ENCODE results near the gene TRIP11. TPM values are rescaled to one million over a fixed set of nuclear protein-coding genes. Genes with fewer than 3 reads are reported as not detected.
"Not testable (repeated sequence)": the region's sequence is repeated elsewhere in the genome, so short reads cannot be mapped to it uniquely, and the experiment has no call there.

Gene TRIP11
- 7.1 and 11.1 TPM in 2 replicates for total RNA-seq (2014; rRNA removed; shearing (Covaris generic))

DNA sequence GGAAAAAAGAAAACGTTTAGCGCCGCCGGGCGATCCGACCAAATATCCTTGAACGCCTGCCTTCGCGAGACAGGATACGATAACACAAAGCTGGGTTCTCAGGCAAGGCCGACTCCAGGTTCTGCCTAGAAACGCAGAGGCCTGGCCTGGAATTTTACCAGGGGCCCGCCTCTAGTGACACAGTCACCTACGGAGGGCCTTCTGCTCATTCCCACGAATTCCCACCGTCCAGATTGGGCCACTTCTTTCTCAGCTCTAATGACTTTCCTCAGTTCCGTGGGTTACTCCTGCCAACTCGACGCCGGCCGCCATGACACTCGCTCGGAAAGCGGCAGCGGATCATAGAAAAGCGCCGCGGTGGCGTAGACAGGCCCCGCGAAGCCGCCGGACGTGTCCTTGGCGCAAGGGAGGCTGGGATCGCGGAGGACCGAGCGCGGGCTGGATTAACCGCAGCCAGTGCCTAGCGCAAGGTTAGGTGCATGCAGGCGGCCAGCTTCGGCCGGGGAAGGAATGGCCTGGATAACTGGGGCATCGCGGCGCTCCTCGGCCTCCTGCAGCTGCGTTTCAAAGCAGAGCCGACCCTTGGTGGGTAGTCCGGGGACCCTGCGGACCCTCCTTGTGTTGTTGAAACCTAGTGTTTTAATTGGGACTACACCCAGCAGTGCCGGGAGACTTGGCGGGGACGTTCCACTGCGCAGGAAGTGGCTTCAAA lies at the start of gene TRIP11:
Gene TRIP11 (minus strand): TSS at position 341 of the 712 bp plus-strand sequence. CDS start 374 bp downstream, outside the sequence.
- peak; percentile 80 for DNase-seq (ENCODE audit: low spot score)

DNA sequence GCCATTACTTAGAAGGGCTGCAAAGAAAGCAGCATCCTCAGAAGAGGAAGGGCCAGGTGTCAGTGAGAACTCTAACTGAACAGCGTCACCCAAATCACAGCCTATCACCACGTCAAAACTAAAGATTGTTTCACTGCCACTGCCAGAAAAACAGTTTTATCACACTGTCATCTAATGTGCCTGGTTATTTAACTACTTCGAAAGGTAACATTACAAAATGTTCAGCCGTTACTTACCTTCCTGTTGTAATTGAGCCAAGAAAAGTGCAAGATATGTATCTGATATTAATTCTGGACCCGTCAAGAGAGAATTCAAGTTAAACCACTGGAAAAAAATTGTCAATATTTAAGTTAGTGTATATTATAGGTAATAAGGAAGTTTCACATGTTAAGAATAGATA lies 48.6 kb upstream of the TRIP11 start:
- no peak for DNase-seq (ENCODE audit: low spot score)

DNA sequence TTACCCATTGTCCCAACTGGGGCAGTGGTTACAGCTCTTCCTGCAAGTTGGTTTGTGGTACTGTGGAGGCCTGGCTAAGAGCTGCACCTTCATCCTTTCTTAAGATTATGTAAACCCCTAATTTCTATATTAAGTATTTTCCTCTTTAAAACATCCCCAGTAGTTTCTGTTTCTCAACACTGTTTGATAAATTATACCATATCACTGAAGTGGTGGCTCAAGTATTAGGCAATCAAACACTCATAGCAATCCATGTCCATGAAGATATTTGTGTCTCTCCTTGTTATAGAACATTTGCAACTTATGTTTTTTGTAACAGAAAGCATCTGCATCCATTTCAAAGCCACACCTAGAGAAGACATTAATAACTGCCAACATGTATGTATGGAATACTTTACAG lies 34.7 kb upstream of the TRIP11 start:
- no peak for DNase-seq (ENCODE audit: low spot score)

DNA sequence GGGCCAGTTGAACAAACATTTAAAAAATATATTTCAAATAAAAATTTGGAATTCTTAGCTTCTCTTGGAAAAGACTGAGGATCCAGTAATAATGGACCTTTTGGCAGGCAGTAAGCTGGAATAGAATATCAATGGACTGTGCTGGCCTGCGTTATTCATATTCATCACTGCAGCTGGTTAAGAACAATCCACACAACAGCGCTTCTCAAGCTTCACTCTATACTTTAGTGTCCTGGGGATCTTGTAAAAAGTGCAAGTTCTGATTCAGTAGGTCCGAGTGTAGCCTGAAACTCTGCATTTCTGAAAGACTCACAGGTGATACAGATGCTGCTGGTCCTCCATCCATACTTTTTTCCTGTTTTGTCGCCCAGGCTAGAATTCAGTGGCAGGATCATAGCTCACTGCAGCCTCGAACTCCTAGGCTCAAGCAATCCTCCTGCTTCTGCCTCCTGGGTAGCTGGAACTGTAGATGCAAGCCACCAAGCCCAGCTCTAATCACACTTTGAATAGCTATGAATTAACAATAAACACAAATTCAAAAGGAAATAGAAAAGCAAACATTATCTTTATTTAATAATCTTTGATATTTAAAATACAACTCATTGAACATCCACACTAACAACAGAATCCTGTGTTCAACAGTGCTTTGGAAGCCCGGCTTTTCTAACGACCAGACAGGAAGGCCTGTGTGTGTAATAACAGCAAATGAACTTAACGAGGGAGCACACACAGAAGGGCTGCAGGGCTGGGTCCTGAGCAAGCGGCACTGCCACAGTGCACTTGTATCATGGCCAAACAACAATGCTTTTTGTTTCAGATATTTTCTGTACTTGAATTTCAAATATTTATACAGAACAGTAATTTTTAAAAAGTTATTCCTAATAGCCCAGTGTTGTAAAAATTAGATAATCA lies 18.4 kb upstream of the TRIP11 start:
- no peak for DNase-seq (ENCODE audit: low spot score)

DNA sequence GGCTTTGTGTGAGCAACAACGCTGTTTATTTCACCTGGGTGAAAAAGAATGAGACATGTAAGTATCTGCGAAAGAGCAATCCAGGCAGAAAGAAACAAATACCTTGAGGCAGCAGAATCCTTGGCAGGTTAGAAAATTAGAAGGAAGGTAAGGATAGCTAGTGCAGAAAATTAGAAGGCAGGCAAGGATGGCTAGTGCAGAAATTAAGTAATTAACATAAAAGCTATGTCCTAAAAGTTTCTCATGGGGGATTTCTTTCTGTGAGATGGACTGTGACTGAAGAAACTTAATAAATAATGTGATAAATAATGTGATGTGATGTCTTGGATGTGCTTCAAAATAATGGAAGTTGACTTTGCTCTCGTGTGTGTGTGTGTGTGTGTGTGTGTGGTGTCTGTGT lies 9.9 kb upstream of the TRIP11 start:
- DNase-seq (ENCODE audit: low spot score) = no peak

DNA sequence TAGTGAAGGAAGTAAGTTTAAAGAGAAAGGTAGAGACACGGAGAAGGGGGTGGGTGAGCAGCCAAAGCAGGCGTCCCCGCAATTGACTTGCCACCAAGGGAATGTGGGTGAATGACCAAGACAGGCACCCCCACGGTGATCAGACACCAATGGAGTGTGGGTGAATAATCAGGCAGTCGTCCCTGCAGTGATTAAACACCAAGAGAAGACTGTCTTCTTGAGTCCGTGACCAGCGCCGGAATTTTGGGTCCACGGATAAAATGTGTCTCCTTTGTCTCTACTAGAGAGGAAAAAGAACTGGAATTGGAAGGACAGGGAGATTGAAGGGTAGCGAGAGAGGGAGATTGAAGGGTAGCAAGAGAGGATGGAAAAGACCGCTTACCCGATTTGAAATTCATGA lies 9.4 kb upstream of the TRIP11 start:
- DNase-seq (ENCODE audit: low spot score) = not testable (repeated sequence)

DNA sequence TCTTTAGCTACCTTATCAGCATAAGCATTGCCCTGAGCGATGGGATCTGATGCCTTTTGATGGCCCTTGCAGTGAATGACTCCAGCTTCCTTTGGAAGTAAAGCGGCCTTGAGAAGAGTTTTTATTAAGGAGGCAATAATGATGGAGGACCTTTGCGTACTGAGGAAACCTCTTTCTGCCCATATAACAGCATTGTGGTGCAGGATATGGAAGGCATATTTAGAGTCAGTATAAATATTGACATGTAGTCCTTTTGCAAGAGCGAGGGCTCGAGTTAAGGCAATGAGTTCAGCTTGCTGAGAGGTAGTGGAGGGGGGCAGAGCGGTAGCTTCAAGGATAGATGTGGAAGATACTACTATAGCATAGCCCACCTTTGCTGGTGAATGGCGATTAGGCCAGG lies 6.0 kb upstream of the TRIP11 start:
- not testable (repeated sequence) for DNase-seq (ENCODE audit: low spot score)

DNA sequence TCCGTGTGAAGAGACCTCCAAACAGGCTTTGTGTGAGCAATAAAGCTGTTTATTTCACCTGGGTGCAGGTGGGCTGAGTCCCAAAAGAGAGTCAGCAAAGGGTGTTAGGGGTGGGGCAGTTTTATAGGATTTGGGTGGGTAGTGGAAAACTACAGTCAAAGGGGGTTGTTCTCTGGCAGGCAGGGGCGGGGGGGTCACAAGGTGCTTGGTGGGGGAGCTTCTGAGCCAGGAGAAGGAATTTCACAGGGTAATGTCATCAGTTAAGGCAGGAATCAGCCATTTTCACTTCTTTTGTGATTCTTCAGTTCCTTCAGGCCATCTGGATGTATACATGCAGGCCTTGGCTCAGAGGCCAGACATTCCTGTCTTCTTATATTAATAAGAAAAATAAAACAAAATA lies 1.9 kb upstream of the TRIP11 start:
- not testable (repeated sequence) for DNase-seq (ENCODE audit: low spot score)

DNA sequence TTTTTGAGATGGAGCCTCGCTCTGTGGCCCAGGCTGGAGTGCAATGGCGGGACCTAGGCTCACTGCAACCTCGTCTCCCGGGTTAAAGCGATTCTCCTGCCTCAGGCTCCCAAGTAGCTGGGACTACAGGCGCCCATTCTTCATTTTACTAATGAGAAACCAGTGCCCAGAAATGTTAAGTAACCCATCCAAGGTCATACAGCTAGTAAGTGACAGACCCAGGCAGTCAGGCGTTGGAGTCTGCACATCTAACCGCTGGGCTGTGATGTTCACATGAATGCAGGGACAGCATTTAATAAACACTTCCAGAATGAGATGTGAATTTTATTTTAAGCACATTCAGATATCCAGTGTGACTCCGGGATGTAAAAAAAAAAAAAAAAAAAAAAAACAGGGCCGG lies 1.3 kb upstream of the TRIP11 start:
- DNase-seq (ENCODE audit: low spot score) = no peak

DNA sequence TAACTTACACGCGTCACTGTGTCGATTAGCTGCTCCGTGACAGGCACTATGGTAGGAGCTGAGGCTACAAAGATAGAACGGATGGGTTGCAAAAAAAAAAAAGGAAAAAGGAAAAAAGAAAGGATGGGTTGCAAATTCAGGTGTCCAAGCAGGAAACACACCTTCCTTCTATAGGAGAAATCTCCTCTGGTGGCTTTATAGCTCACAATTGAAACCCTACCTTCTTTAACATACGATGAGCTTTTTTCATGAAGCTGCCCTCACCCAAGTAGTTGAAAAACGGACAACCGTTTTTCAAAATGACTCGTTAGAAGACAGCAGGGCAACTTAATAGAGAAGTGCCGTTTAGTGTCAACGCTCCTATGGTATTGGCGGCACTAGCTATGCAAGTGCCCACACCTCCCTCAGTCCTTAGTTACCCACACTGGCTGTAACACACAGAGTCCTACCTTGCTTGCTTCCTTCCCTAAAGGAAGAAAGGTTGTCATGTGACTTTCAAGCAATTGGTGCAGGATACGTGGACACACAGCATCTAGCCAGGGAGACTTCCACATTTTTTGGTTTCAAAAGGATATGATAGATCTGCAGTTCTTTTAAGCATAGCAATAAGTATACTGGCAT lies 682 bp upstream of the TRIP11 start:
- DNase-seq (ENCODE audit: low spot score) = peak; percentile 57

DNA sequence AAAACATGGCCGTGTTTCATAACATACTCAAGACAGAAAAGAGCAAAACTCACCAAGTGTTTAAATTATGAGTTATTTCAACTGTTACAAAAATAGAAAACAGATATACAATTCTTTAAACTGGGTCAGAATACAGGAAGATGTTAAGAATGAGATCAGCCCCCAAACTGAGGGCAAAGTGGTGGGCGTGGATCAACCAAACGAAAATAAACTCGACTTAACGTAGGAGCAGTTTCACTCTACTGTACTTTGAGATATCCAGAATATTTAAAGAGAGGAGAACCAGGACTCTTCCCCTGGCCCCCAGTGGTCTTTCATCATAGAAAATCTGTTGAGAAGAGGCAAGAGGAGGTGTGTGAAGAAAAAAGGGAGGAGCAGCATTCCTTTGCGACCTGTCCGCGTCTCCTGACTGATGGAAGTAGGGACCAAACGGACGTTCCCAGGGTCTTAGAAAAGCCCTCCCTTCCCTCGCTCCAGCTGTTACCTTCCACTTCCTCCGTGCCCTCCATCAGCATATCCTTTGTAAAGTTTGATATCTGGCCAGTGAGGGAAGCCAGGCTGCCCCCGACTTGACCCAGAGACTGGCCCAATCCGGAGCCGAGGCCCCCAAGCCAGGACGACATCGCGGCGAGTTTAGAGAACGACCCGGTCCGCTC lies 668 bp downstream of the TRIP11 start:
- peak; percentile 36 for DNase-seq (ENCODE audit: low spot score)

DNA sequence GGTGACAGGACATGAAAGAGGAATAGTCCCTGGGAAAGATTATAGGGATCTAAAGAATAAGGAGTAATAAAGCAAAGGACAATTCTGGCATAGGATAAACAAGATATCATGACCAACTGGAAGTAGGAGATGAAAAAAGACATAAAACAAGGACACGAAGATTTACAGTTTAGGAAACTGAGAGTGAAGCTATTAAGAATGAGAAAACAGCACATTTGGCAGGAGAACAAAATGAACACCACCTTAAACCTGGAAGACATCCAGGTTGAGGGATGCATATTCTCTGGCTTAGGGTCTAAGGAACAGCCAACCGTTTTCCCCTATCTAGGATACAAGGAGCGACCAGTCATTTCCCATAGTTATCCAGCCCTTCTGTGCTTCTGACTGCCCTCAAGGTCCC lies 1.9 kb downstream of the TRIP11 start:
- no peak for DNase-seq (ENCODE audit: low spot score)

DNA sequence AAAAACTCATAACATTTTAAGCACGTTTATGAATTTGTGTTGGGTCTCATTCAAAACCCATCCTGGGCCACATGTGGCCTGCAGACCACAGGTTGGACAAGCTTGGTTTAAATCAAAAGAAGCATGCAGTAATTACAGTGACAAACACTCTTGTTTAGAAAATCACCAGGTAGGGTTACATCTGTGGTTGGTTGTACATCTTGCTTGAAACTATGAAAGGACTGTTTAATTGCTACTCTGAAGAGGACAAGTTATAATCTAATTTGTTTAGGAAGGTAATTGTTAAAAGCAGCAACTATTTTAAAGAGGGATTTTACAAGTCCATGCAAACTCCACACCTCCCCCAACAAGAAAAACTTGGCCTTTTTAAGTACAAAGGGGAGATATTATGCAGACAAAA lies 4.0 kb downstream of the TRIP11 start:
- no peak for DNase-seq (ENCODE audit: low spot score)

DNA sequence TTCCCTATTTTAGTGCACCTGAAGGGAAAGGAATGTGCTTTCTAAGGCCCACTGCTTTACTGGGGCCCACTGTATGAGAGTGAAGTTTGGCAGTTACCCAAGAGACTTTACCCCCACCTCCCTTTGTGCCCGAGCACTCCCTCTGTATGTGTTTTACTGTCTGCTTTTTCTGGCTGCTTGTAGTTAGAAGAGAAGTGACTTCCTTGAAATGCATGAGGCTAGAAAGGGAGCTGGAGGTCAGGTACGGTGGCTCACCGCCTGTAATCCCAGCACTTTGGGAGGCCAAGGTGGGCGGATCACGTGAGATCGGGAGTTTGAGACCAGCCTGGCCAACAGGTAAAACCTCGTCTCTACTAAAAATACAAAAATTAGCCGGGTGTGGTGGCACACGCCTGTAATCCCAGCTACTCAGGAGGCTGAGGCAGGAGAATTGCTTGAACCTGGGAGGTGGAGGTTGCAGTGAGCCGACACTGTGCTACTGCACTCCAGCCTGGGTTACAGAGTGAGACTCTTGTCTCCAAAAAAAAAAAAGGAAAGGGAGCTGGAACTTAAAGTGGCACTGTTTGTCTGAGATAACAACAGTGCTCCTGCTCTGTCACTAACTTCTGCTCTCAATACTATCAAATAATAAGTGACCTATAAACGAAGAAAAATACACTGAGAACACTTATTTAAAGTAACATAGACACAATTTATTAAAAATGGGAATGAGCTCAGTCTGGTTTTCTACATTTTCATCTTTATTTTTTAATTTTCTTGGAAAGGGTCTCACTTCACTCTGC lies 5.8 kb downstream of the TRIP11 start:
- DNase-seq (ENCODE audit: low spot score) = no peak

DNA sequence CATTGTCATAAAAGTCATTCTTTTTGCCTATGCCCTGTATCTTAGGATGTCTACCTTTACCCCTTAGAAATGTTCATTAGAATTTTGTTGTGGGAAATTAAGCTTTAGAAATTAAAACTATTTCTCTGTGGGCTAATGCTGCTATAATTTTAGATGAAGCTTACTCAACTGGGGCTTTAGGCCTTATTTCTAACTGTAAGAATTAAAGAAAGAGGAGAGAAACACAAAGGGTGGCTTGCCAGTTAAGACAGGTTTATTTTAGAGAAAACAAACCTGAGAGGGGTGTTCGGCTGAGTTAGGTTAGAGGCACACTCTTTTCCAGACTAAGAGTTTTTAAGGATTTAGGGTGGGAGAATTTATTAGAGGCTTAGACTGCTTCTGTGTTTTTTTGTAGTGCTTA lies 6.4 kb downstream of the TRIP11 start:
- DNase-seq (ENCODE audit: low spot score) = no peak

DNA sequence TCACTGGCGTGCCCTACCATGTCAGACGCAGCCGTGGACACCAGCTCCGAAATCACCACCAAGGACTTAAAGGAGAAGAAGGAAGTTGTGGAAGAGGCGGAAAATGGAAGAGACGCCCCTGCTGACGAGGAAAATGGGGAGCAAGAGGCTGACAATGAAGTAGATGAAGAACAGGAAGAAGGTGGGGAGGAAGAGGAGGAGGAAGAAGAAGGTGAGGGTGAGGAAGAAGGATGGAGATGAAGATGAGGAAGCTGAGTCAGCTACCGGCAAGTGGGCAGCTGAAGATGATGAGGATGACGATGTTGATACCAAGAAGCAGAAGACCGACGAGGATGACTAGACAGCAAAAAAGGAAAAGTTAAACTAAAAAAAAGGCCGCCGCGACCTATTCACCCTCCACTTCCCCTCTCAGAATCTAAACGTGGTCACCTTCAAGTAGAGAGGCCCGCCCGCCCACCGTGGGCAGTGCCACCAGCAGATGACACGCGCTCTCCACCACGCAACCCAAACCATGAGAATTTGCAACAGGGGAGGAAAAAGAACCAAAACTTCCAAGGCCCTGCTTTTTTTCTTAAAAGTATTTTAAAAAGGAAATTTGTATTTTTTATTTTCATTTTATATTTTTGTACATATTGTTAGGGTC lies 13.2 kb downstream of the TRIP11 start:
- DNase-seq (ENCODE audit: low spot score) = no peak

DNA sequence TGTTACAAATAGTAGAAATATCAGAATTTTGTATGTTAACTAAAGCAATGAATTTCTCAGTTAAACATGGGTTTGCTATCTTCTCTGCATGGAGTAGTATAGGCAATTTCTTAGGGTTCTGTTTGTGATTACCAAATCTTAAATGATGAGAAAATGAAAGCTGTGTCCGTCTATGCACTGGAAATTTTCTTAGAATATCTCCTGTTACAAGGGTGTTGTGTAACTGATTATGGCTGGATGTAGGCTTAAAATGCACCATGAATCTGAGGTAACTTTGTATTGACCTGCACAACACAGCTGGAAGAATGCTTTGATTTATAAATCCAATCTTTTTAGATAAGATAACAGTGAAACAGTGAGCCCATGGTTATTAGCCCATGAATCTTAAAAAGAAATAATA lies 17.8 kb downstream of the TRIP11 start:
- DNase-seq (ENCODE audit: low spot score) = no peak

DNA sequence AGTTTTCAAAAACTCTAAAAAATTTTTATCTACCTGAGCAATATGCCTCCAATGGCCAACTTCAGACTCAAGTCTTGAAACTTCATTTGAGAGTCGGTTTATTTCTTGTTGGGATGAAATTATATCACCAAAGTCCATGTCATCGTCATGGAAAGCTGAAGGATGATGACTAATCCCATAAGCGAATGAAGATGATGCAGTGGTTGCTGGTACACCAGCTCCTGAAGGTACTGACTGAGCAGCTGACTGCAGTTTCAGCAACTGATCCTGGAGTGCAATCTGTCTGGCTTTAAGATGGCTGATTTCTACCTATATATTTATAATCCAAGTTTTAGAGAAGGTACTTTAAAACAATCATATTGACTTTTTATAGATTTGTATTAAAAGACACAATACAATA lies 18.3 kb downstream of the TRIP11 start:
- no peak for DNase-seq (ENCODE audit: low spot score)

DNA sequence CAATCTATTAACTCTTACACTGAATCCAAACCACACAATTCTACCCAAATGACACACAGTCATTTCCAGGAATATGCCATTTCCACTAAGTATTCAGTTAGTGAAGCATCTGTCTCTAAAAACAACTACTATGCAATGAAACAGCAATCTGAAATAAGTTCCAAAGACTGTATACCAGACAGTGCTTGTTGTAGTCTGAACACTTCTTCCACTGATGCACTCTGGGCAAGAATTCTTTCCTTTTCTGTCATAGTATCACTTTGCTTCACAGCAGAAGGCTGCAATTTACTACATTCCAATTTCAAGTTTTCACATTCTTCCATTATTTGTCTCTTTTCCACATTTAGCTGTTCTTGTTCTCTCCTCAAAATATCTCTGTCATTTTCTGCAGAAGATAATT lies 25.8 kb downstream of the TRIP11 start:
- DNase-seq (ENCODE audit: low spot score) = no peak

DNA sequence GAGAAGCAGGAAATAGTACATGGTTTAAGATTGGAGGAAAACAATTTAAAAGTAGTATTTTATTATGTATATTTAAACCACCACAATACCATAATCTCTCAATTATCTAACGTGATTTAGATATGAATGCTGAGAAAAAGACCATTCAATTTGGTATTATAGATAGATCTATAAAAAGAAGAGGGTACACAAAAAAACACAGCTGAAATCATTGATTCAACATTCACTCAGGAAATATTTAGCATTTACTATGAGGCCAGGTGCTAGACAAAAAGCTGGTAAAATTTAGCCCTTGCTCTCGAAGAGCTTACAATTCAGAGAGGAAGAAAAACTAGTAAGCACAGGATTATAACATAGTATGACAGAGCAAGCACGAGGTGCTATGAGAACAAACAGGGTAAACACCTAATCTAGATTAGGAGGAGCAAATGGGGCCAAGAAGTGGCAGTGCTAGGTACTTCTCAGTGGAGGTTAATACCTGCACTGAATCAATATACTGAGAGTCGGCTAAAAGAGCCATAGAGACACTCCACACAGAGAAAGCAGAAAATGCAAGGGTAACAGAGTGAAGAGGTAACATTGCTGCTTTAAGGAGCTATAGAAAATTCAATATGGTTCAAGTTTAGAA lies 27.6 kb downstream of the TRIP11 start:
- no peak for DNase-seq (ENCODE audit: low spot score)

Data from HT-29 (cell line).